Measurements from ENCODE around the gene SNUPN. TPM values are rescaled to one million over a fixed set of nuclear protein-coding genes. Genes with fewer than 3 reads are reported as not detected.
"Not testable (repeated sequence)": the region's sequence is repeated elsewhere in the genome, so short reads cannot be mapped to it uniquely, and the experiment has no call there.

The SNUPN gene
- total RNA-seq, 2 donors from 2014 or later, result 17.2 to 26.4 TPM

DNA sequence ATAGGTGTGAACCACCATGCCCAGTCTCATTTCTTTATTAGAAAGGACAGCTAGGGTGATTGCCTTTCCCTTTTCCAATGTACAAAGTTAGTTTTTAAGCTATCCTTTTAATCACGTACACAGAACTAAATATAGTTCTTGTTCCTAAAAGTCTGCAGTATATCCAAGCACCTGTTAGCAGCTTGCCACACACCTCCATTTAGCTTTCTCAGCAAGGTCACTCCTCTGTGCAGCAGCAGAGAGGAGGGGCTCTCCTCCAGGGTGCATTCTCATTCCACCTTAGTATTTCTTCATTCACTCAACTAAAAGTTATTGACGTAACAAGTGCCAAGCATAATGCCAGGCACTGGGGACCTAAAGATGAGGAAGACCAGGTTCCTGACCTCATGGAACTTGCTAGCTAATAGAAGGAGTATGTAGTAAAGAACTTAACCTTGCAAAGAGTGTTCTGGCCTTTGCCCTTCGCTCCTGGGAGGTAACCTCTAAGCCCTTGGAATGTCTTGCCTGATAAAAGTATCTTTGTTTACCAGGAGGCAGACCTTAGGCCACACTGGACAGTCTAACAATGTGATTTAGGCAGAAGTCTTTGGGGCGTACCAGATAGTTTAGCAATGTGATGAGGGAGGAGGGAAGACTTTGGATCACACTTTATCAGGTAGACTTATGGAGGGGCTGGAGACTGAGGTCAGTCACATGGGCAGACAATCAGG is 33.7 kb downstream of the SNUPN start:
- H3K9me3 Mint-ChIP-seq, result no peaks in the 10 kb centered on the region
- H3K27ac Mint-ChIP-seq, result peak overlapping the region; percentile 56
- no peaks in the 10 kb centered on the region for H3K9me3 ChIP-seq (ENCODE audit: control insufficient read depth, low read length)
- TF ChIP-seq, protein P1, sequence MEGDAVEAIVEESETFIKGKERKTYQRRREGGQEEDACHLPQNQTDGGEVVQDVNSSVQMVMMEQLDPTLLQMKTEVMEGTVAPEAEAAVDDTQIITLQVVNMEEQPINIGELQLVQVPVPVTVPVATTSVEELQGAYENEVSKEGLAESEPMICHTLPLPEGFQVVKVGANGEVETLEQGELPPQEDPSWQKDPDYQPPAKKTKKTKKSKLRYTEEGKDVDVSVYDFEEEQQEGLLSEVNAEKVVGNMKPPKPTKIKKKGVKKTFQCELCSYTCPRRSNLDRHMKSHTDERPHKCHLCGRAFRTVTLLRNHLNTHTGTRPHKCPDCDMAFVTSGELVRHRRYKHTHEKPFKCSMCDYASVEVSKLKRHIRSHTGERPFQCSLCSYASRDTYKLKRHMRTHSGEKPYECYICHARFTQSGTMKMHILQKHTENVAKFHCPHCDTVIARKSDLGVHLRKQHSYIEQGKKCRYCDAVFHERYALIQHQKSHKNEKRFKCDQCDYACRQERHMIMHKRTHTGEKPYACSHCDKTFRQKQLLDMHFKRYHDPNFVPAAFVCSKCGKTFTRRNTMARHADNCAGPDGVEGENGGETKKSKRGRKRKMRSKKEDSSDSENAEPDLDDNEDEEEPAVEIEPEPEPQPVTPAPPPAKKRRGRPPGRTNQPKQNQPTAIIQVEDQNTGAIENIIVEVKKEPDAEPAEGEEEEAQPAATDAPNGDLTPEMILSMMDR (conservative IDR thresholded peaks at IDR 0.05), result no peak
- peaks cover 7% of the 10 kb centered on the region for H3K4me1 Mint-ChIP-seq
- H3K27ac ChIP-seq (ENCODE audit: low read depth, low read length), result peak overlapping the region; percentile 7
- H3K27me3 Mint-ChIP-seq (ENCODE audit: insufficient read depth), result no peaks in the 10 kb centered on the region
- H3K9ac ChIP-seq (ENCODE audit: extremely low read depth, low read length, poor library complexity, severe bottlenecking), result no peak overlapping the region
- peaks cover 33% of the 10 kb centered on the region for H3K36me3 Mint-ChIP-seq (ENCODE audit: low read depth)
- peaks cover 6% of the 10 kb centered on the region for H3K4me1 ChIP-seq (ENCODE audit: control insufficient read depth, insufficient read depth, low read length)
- peak overlapping the region; percentile 70 for H3K4me3 ChIP-seq (ENCODE audit: low read length)
- DNase-seq, result no peak
- H3K27me3 ChIP-seq (ENCODE audit: control insufficient read depth, insufficient read depth, low read length, poor library complexity, severe bottlenecking), result no peaks in the 10 kb centered on the region
- WGBS, 2 experiments (ENCODE audit: insufficient coverage in 1 of 2, insufficient read length in 1 of 2), result 84 to 85% methylated on average over 4 of the region's 4 CpGs
- peak overlapping the region; percentile 4 for H3K4me3 Mint-ChIP-seq
- peaks cover 20% of the 10 kb centered on the region for H3K36me3 ChIP-seq (ENCODE audit: control insufficient read depth, insufficient read depth, low read length)

DNA sequence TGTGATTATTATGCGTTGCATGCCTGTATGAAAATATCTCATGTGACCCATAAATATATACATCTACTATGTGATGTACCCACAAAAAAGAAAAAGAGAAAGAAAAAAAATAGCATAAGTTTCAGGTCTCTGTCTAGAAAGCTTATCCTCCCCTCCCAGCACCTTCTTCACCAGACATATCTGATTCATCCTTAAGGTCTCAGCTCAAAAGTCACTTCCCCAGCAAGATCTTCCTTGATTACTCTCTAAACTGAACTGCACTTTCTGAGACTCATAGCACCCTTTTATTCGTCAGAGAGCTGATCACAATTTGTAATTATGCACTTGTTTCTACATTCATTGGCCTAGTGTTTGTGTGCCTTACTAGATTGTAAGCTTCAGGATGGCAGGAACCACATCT is 35.3 kb downstream of the SNUPN start:
- Mint-ChIP-seq H3K4me3 (no peak overlapping the region), H3K9me3 (peaks cover 3% of the 10 kb centered on the region), H3K27ac (no peak overlapping the region), H3K4me1 (peaks cover 7% of the 10 kb centered on the region), H3K27me3 (ENCODE audit: insufficient read depth) (no peaks in the 10 kb centered on the region), H3K36me3 (ENCODE audit: low read depth) (peaks cover 28% of the 10 kb centered on the region)
- Histone ChIP-seq H3K4me3 (ENCODE audit: low read length) (no peak overlapping the region), H3K9me3 (ENCODE audit: control insufficient read depth, low read length) (no peaks in the 10 kb centered on the region), H3K36me3 (ENCODE audit: control insufficient read depth, insufficient read depth, low read length) (peaks cover 6% of the 10 kb centered on the region), H3K9ac (ENCODE audit: extremely low read depth, low read length, poor library complexity, severe bottlenecking) (no peak overlapping the region), H3K27me3 (ENCODE audit: control insufficient read depth, insufficient read depth, low read length, poor library complexity, severe bottlenecking) (no peaks in the 10 kb centered on the region), H3K4me1 (ENCODE audit: control insufficient read depth, insufficient read depth, low read length) (peaks cover 6% of the 10 kb centered on the region), H3K27ac (ENCODE audit: low read depth, low read length) (no peak overlapping the region)
- WGBS, 2 experiments (ENCODE audit: insufficient coverage in 1 of 2, insufficient read length in 1 of 2), result 87 to 100% methylated on average over 1 to 2 of the region's 2 CpGs
- TF ChIP-seq, protein P1 (conservative IDR thresholded peaks at IDR 0.05), result no peak
- no peak for DNase-seq

DNA sequence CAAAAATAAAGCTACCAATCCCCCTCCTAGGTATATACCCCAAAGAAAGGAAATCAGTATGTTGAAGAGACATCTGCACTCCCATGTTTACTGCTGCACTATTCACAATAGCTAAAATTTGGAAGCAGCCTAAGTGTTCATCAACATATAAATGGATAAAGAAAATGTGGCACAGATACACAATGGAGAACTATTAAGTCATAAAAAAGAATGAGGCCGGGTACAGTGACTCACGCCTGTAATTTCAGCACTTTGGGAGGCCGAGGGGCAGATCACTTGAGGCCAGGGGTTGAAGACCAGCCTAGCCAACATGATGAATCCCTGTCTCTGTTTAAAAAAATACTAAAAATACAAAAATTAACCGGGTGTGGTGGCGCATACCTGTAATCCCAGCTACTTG is 36.5 kb downstream of the SNUPN start:
- Histone ChIP-seq H3K4me3 (ENCODE audit: low read length) (no peak overlapping the region), H3K9ac (ENCODE audit: extremely low read depth, low read length, poor library complexity, severe bottlenecking) (no peak overlapping the region), H3K27me3 (ENCODE audit: control insufficient read depth, insufficient read depth, low read length, poor library complexity, severe bottlenecking) (no peaks in the 10 kb centered on the region), H3K36me3 (ENCODE audit: control insufficient read depth, insufficient read depth, low read length) (no peaks in the 10 kb centered on the region), H3K4me1 (ENCODE audit: control insufficient read depth, insufficient read depth, low read length) (peaks cover 8% of the 10 kb centered on the region), H3K9me3 (ENCODE audit: control insufficient read depth, low read length) (no peaks in the 10 kb centered on the region), H3K27ac (ENCODE audit: low read depth, low read length) (no peak overlapping the region)
- no peaks in the 10 kb centered on the region for H3K27me3 Mint-ChIP-seq (ENCODE audit: insufficient read depth)
- peaks cover 28% of the 10 kb centered on the region for H3K36me3 Mint-ChIP-seq (ENCODE audit: low read depth)
- TF ChIP-seq, protein P1 (conservative IDR thresholded peaks at IDR 0.05), result no peak
- peaks cover 3% of the 10 kb centered on the region for H3K9me3 Mint-ChIP-seq
- no peak overlapping the region for H3K27ac Mint-ChIP-seq
- peaks cover 9% of the 10 kb centered on the region for H3K4me1 Mint-ChIP-seq
- 90 to 95% methylated on average over 5 of the region's 5 CpGs for WGBS, 2 experiments (ENCODE audit: insufficient coverage in 1 of 2, insufficient read length in 1 of 2)
- DNase-seq, result no peak
- no peak overlapping the region for H3K4me3 Mint-ChIP-seq

DNA sequence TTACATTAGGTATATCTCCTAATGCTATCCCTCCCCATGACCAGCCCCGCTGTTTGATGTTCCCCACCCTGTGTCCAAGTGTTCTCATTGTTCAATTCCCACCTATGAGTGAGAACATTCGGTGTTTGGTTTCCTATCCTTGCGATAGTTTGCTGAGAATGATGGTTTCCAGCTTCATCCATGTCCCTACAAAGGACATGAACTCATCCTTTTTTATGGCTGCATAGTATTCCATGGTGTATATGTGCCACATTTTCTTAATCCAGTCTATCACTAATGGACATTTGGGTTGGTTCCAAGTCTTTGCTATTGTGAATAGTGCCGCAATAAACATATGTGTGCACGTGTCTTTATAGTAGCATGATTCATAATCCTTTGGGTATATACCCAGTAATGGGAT is 39.1 kb downstream of the SNUPN start:
- H3K4me1 ChIP-seq (ENCODE audit: control insufficient read depth, insufficient read depth, low read length); H3K36me3 ChIP-seq (ENCODE audit: control insufficient read depth, insufficient read depth, low read length); H3K9ac ChIP-seq (ENCODE audit: extremely low read depth, low read length, poor library complexity, severe bottlenecking); H3K27ac Mint-ChIP-seq; H3K4me3 Mint-ChIP-seq; H3K27me3 ChIP-seq (ENCODE audit: control insufficient read depth, insufficient read depth, low read length, poor library complexity, severe bottlenecking); H3K9me3 Mint-ChIP-seq; H3K9me3 ChIP-seq (ENCODE audit: control insufficient read depth, low read length); H3K27me3 Mint-ChIP-seq (ENCODE audit: insufficient read depth); H3K27ac ChIP-seq (ENCODE audit: low read depth, low read length); DNase-seq; H3K4me3 ChIP-seq (ENCODE audit: low read length): not testable (repeated sequence)
- 95% methylated on average over 3 to 4 of the region's 5 CpGs for WGBS, 2 experiments (ENCODE audit: insufficient coverage in 1 of 2, insufficient read length in 1 of 2)
- H3K4me1 Mint-ChIP-seq, result peaks cover 12% of the 10 kb centered on the region
- H3K36me3 Mint-ChIP-seq (ENCODE audit: low read depth), result peaks cover 22% of the 10 kb centered on the region

Data from endodermal cell (in vitro differentiated cells).